ENCODE data around the gene AFAP1L2. TPM values are rescaled to one million over a fixed set of nuclear protein-coding genes. Genes with fewer than 3 reads are reported as not detected.
A peak's percentile ranks its signal among the peaks of the same experiment; 100 is the strongest.

AFAP1L2 gene
- total and polyA plus RNA-seq, 8 donors, result 2.6 to 25.0 (median 10.0) TPM

- TF ChIP-seq POLR2AphosphoS5 (IDR thresholded peaks at IDR 0.05) (no peak), POLR2A (IDR thresholded peaks at IDR 0.05) (no peak), EP300 (IDR thresholded peaks at IDR 0.05) (no peak)
- TF ChIP-seq, protein P1, sequence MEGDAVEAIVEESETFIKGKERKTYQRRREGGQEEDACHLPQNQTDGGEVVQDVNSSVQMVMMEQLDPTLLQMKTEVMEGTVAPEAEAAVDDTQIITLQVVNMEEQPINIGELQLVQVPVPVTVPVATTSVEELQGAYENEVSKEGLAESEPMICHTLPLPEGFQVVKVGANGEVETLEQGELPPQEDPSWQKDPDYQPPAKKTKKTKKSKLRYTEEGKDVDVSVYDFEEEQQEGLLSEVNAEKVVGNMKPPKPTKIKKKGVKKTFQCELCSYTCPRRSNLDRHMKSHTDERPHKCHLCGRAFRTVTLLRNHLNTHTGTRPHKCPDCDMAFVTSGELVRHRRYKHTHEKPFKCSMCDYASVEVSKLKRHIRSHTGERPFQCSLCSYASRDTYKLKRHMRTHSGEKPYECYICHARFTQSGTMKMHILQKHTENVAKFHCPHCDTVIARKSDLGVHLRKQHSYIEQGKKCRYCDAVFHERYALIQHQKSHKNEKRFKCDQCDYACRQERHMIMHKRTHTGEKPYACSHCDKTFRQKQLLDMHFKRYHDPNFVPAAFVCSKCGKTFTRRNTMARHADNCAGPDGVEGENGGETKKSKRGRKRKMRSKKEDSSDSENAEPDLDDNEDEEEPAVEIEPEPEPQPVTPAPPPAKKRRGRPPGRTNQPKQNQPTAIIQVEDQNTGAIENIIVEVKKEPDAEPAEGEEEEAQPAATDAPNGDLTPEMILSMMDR (IDR thresholded peaks at IDR 0.05), result no peak
- H3K36me3 ChIP-seq, result peaks cover 0 to 37% (median 8%) of the 10 kb centered on the region in 4 donors
- DNase-seq, result no peak
- H3K4me1 ChIP-seq, result peaks cover 10 to 23% (median 15%) of the 10 kb centered on the region in 4 donors
- H3K27me3 ChIP-seq, result peaks cover 0 to 4% (median 0%) of the 10 kb centered on the region in 3 donors
- intact Hi-C loops (cut with DNase I; ENCODE audit: low total_unique reads), result loop anchor here (10.0 kb wide), 1 partner anchor 126 kb away; no protein-coding TSS in a partner anchor
- no peaks in the 10 kb centered on the region for H3K9me3 ChIP-seq
- 59 to 74% (median 62%) methylated on average over 9 of the region's 9 CpGs for WGBS, 5 donors
- H3K4me3 ChIP-seq, result no peak overlapping the region
- no peak overlapping the region for H3K27ac ChIP-seq
Observed at GRCh38 chr10:114308531-114309363, 95.6 kb downstream of the AFAP1L2 start.

GRCh38 chr10:114307731-114308130 is 96.6 kb downstream of the AFAP1L2 start:
- Histone ChIP-seq H3K27ac (no peak overlapping the region), H3K4me1 (peaks cover 10 to 28% (median 17%) of the 10 kb centered on the region in 4 donors), H3K4me3 (no peak overlapping the region), H3K27me3 (peaks cover 0 to 4% (median 0%) of the 10 kb centered on the region in 3 donors), H3K36me3 (peaks cover 0 to 27% (median 3%) of the 10 kb centered on the region in 4 donors), H3K9me3 (no peaks in the 10 kb centered on the region)
- TF ChIP-seq POLR2AphosphoS5 (IDR thresholded peaks at IDR 0.05) (no peak), EP300 (IDR thresholded peaks at IDR 0.05) (no peak), POLR2A (IDR thresholded peaks at IDR 0.05) (no peak)
- TF ChIP-seq, protein P1 (IDR thresholded peaks at IDR 0.05), result no peak
- DNase-seq, result no peak
- intact Hi-C loops (cut with DNase I; ENCODE audit: low total_unique reads), result loop anchor here (10.0 kb wide), 1 partner anchor 127 kb away; no protein-coding TSS in a partner anchor
- 81 to 86% (median 84%) methylated on average over 10 of the region's 10 CpGs for WGBS, 5 donors

GRCh38 chr10:114306116-114306973 is 98.0 kb downstream of the AFAP1L2 start:
- Histone ChIP-seq H3K27ac (no peak overlapping the region), H3K9me3 (no peaks in the 10 kb centered on the region), H3K27me3 (peaks cover 0 to 4% (median 0%) of the 10 kb centered on the region in 3 donors), H3K36me3 (peaks cover 0 to 20% (median 2%) of the 10 kb centered on the region in 4 donors), H3K4me3 (no peak overlapping the region), H3K4me1 (peaks cover 10 to 28% (median 17%) of the 10 kb centered on the region in 4 donors)
- no peak for TF ChIP-seq POLR2AphosphoS5 (IDR thresholded peaks at IDR 0.05)
- TF ChIP-seq POLR2A (IDR thresholded peaks at IDR 0.05), result no peak
- no peak for TF ChIP-seq EP300 (IDR thresholded peaks at IDR 0.05)
- TF ChIP-seq, protein P1 (IDR thresholded peaks at IDR 0.05), result no peak
- WGBS, 5 donors, result 83 to 93% (median 88%) methylated on average over 10 to 18 of the region's 19 CpGs
- intact Hi-C loops (cut with DNase I; ENCODE audit: low total_unique reads), result loop anchor here (10.0 kb wide), 1 partner anchor 128 kb away; no protein-coding TSS in a partner anchor
- no peak for DNase-seq

DNA sequence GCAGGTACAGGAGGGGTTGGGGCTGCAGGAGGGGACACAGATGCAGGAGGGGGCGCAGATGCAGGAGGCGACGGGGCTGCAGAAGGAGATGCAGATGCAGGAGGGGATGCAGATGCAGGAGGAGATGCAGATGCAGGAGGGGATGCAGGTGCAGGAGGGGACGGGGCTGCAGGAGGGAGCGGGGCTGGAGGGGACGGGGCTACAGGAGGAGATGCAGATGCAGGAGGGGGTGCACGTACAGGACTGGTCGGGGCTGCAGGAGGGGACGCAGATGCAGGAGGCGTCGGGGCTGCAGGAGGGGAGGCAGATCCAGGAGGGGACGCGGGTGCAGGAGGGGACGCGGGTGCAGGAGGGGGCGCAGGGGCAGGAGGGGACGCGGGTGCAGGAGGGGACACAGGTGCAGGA is 98.8 kb downstream of the AFAP1L2 start:
- DNase-seq, result no peak
- H3K36me3 ChIP-seq, result peaks cover 0 to 20% (median 10%) of the 10 kb centered on the region in 4 donors
- peaks cover 0 to 4% (median 0%) of the 10 kb centered on the region in 3 donors for H3K27me3 ChIP-seq
- H3K4me3 ChIP-seq, result peak overlapping the region in 1 of 4 donors; percentile 35
- WGBS, 5 donors, result 80 to 91% (median 89%) methylated on average over 18 of the region's 18 CpGs
- H3K4me1 ChIP-seq, result peaks cover 10 to 28% (median 17%) of the 10 kb centered on the region in 4 donors
- TF ChIP-seq POLR2AphosphoS5 (IDR thresholded peaks at IDR 0.05), result no peak
- no peak for TF ChIP-seq POLR2A (IDR thresholded peaks at IDR 0.05)
- TF ChIP-seq, protein P1 (IDR thresholded peaks at IDR 0.05), result no peak
- TF ChIP-seq EP300 (IDR thresholded peaks at IDR 0.05), result no peak
- H3K9me3 ChIP-seq, result no peaks in the 10 kb centered on the region
- intact Hi-C loops (cut with DNase I; ENCODE audit: low total_unique reads), result loop anchor here (10.0 kb wide), 1 partner anchor 129 kb away; no protein-coding TSS in a partner anchor
- H3K27ac ChIP-seq, result no peak overlapping the region

Measured in stomach (tissue), 9 donors.